GM12875 (cell line): Measurements from ENCODE around the gene IGF2BP2.

Source experiments
- H3K4me3 ChIP-seq: one replicate; pipeline ENCODE4 v1.5.1; 2011; ENCODE audit warnings: low read depth, low read length, control low read depth
- CTCF ChIP-seq: IDR thresholded peaks from 2 replicates; pipeline ENCODE4 v1.5.1; 2011; ENCODE audit warnings: low read depth, mild to moderate bottlenecking, control low read depth, inconsistent platforms, low read length, moderate library complexity, borderline replicate concordance; ENCODE audit not compliant: insufficient read depth

Gene IGF2BP2

GRCh38 chr3:185825006-185825638 lies at the start of gene IGF2BP2:
Gene IGF2BP2, minus strand, starts transcription at chr3:185825042. Its CDS starts 82 bp downstream, at chr3:185824960.
- TF ChIP-seq CTCF, result no peak
- H3K4me3 ChIP-seq, result peak within 1 kb of the TSS; percentile 57

- TF ChIP-seq CTCF, result no peak
- no peak overlapping the region for H3K4me3 ChIP-seq
Observed at GRCh38 chr3:185874119-185874518, 49.3 kb upstream of the IGF2BP2 start.

GRCh38 chr3:185867650-185868049 lies 42.8 kb upstream of the IGF2BP2 start:
- H3K4me3 ChIP-seq, result no peak overlapping the region
- no peak for TF ChIP-seq CTCF

- TF ChIP-seq CTCF, result no peak
Observed at GRCh38 chr3:185866995-185867394, 42.2 kb upstream of the IGF2BP2 start.

GRCh38 chr3:185866555-185866954 lies 41.7 kb upstream of the IGF2BP2 start:
- no peak for TF ChIP-seq CTCF
- no peak overlapping the region for H3K4me3 ChIP-seq

More at GRCh38 chr3:185866995-185867394, 42.2 kb upstream of the IGF2BP2 start:
- H3K4me3 ChIP-seq, result no peak overlapping the region

- H3K4me3 ChIP-seq, result no peak overlapping the region
- TF ChIP-seq CTCF, result no peak
Observed at GRCh38 chr3:185865247-185865646, 40.4 kb upstream of the IGF2BP2 start.

GRCh38 chr3:185864767-185865166 lies 39.9 kb upstream of the IGF2BP2 start:
- H3K4me3 ChIP-seq, result no peak overlapping the region
- no peak for TF ChIP-seq CTCF
